ENCODE measurements around the gene GRAMD2B. TPM values are rescaled to one million over a fixed set of nuclear protein-coding genes. Genes with fewer than 3 reads are reported as not detected.

GRAMD2B gene
- total and polyA plus RNA-seq, 2 of the 13 experiments (the other 11 are each of a cell fraction or from before 2014, with no cell fraction given): 8.1 to 10.6 TPM

GRCh38 chr5:126402621-126403555 is 20.3 kb upstream of the GRAMD2B start (continued):
- no peak for TF ChIP-seq ZNF407 (CRISPR knock-in tag; IDR thresholded peaks at IDR 0.05; ENCODE audit: not compliant biosample characterization)

GRCh38 chr5:126403876-126404275 is 19.3 kb upstream of the GRAMD2B start:
- no peak for ATAC-seq
- in situ Hi-C loops (cut with HindIII; ENCODE audit: extremely low pct_ligation_motif_present, low pct_unique_long_range_greater_than_20kb): no loop called here
- CTCF ChIA-PET (ENCODE audit: low intra/inter-chr PET ratio, low total read pairs): no interaction called here

More at GRCh38 chr5:126403876-126404275, 19.3 kb upstream of the GRAMD2B start:
- H4K20me1 ChIP-seq (ENCODE audit: insufficient read depth, low read length): no peaks in the 10 kb centered on the region
- no peak overlapping the region for H3K27ac ChIP-seq (ENCODE audit: extremely low read length, insufficient read depth, low read length)
- no peaks in the 10 kb centered on the region for H3K36me3 ChIP-seq (replicated peaks in 1 of 2; ENCODE audit: control insufficient read depth in 1 of 2, insufficient read depth in 2 of 2, low read length in 2 of 2)
- no peak overlapping the region for H2AFZ ChIP-seq (ENCODE audit: low read length)
- DNase-seq (ENCODE audit: low spot score) (no peak), FAIRE-seq (no peak)
- H3K4me3 ChIP-seq (replicated peaks in 1 of 3; ENCODE audit: insufficient read depth in 1 of 3, low read depth in 2 of 3, low read length in 3 of 3): no peak overlapping the region
- no peak overlapping the region for H3K4me2 ChIP-seq (ENCODE audit: low read depth, low read length)
- no peaks in the 10 kb centered on the region for H3K4me1 ChIP-seq (ENCODE audit: insufficient read depth, low read length)
- no peaks in the 10 kb centered on the region for H3K27me3 ChIP-seq (ENCODE audit: control insufficient read depth in 1 of 2, insufficient read depth in 2 of 2, low read length in 2 of 2)
- peaks cover 30% of the 10 kb centered on the region for H3K9me3 ChIP-seq (ENCODE audit: low read length)
- no peak overlapping the region for H3K9ac ChIP-seq (ENCODE audit: insufficient read depth, low read depth, low read length)
- intact Hi-C loops (cut with micrococcal nuclease; ENCODE audit: unreplicated experiment): no loop called here
- H3K79me2 ChIP-seq (ENCODE audit: insufficient read depth, low read length): no peaks in the 10 kb centered on the region
- TF ChIP-seq SNAPC5 (CRISPR knock-in tag; IDR thresholded peaks at IDR 0.05; ENCODE audit: borderline replicate concordance) (no peak), ARHGAP35 (CRISPR knock-in tag; IDR thresholded peaks at IDR 0.05; ENCODE audit: borderline replicate concordance) (no peak), NRL (CRISPR knock-in tag; IDR thresholded peaks at IDR 0.05; ENCODE audit: borderline replicate concordance) (no peak), ZNF33B (CRISPR knock-in tag; IDR thresholded peaks at IDR 0.05) (no peak), NFE2 (CRISPR knock-in tag; IDR thresholded peaks at IDR 0.05) (no peak), ZNF572 (CRISPR knock-in tag; IDR thresholded peaks at IDR 0.05) (no peak), ZFX (CRISPR knock-in tag; IDR thresholded peaks at IDR 0.05; ENCODE audit: low read depth) (no peak), ARID2 (CRISPR knock-in tag; IDR thresholded peaks at IDR 0.05; ENCODE audit: borderline replicate concordance) (no peak), SNAPC2 (CRISPR knock-in tag; IDR thresholded peaks at IDR 0.05) (no peak), MTERF4 (CRISPR knock-in tag; IDR thresholded peaks at IDR 0.05) (no peak), NR2F1 (CRISPR knock-in tag; IDR thresholded peaks at IDR 0.05) (no peak), PAWR (CRISPR knock-in tag; IDR thresholded peaks at IDR 0.05; ENCODE audit: borderline replicate concordance) (no peak)
- BruUV-seq (replicated peaks): no TSS peak
- POLR2A ChIA-PET: no interaction called here

All from HepG2 (cell line).